A673 (cell line): ENCODE measurements around the gene CHST9.

Experiments used
- EZH2 ChIP-seq: fragments of 200-600 bp; sonication (generic); IDR thresholded peaks from 2 replicates; pipeline ENCODE4 v1.6.1; 2017; ENCODE audit warnings: borderline replicate concordance, low read depth, mild to moderate bottlenecking, mixed read lengths, antibody characterized with exemption, low read length; ENCODE audit not compliant: poor library complexity, severe bottlenecking
- TF ChIP-seq, protein P1 (sequence below): fragments of 300-800, 200-600 bp; sonication (generic); conservative IDR thresholded peaks from 2 replicates; pipeline ENCODE4 v1.5.1; 2017; ENCODE audit warnings: low read depth, mild to moderate bottlenecking, antibody characterized with exemption, low read length, moderate library complexity, mixed read lengths

DNA sequence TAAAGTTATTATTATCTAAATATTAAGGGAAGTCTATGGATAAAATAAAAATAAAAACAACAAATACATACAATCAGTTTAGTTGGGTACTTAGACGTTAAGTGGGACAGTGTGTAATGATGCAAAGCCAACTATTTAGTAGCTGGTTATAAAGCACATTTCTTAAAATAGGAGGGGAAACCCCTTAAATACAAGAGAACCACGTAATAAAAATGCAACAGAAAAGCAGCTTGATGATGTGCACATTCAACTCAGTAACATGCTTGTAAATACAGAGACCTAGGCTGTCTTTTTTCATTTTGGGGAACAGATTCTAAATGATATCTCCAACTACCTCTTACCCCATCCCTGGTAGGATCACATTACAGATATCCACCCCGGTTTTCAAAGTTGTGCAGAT, 185.3 kb downstream of the CHST9 start:
- TF ChIP-seq, protein P1, sequence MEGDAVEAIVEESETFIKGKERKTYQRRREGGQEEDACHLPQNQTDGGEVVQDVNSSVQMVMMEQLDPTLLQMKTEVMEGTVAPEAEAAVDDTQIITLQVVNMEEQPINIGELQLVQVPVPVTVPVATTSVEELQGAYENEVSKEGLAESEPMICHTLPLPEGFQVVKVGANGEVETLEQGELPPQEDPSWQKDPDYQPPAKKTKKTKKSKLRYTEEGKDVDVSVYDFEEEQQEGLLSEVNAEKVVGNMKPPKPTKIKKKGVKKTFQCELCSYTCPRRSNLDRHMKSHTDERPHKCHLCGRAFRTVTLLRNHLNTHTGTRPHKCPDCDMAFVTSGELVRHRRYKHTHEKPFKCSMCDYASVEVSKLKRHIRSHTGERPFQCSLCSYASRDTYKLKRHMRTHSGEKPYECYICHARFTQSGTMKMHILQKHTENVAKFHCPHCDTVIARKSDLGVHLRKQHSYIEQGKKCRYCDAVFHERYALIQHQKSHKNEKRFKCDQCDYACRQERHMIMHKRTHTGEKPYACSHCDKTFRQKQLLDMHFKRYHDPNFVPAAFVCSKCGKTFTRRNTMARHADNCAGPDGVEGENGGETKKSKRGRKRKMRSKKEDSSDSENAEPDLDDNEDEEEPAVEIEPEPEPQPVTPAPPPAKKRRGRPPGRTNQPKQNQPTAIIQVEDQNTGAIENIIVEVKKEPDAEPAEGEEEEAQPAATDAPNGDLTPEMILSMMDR, result no peak
- TF ChIP-seq EZH2, result no peak
